Measurements from ENCODE around the gene MLLT6.

- TF ChIP-seq CTCF (IDR thresholded peaks at IDR 0.05 in 2 of 3, conservative IDR thresholded peaks at IDR 0.05 in 1 of 3; ENCODE audit: control insufficient read depth in 2 of 3, extremely low read depth in 1 of 3, insufficient read depth in 1 of 3, low read depth in 3 of 3, low read length in 3 of 3) (no peak), TARDBP (IDR thresholded peaks at IDR 0.05; ENCODE audit: borderline replicate concordance) (no peak), ZBTB33 (IDR thresholded peaks at IDR 0.05) (no peak), ZNF384 (IDR thresholded peaks at IDR 0.05; ENCODE audit: borderline replicate concordance, low read depth, low read length) (no peak), EZH2 (IDR thresholded peaks at IDR 0.05; ENCODE audit: borderline replicate concordance, control insufficient read depth, low read depth, low read length) (no peak), POLR2AphosphoS5 (IDR thresholded peaks at IDR 0.05; ENCODE audit: low read length) (no peak), FOS (IDR thresholded peaks at IDR 0.05; ENCODE audit: borderline replicate concordance, extremely low read depth, insufficient read length) (no peak)
Measured at GRCh38 chr17:38669520-38669919, 35.6 kb upstream of the MLLT6 start.
